IPS-15b (cell line): ENCODE data around the gene CD36.
"Not testable (repeated sequence)": the region's sequence is repeated elsewhere in the genome, so short reads cannot be mapped to it uniquely, and the experiment has no call there.

Experiments used
- H3K27me3 ChIP-seq: one replicate; pipeline ENCODE4 v1.6.1; 2013; ENCODE audit warnings: low read length; ENCODE audit not compliant: control insufficient read depth, insufficient read depth
- H3K36me3 ChIP-seq: one replicate; pipeline ENCODE4 v1.6.1; 2013; ENCODE audit warnings: low read length; ENCODE audit not compliant: control insufficient read depth, insufficient read depth
- H3K4me1 ChIP-seq: one replicate; pipeline ENCODE4 v1.6.1; 2013; ENCODE audit warnings: mild to moderate bottlenecking, low read length; ENCODE audit not compliant: control insufficient read depth, insufficient read depth
- H3K4me3 ChIP-seq: one replicate; pipeline ENCODE4 v1.5.1; 2013; ENCODE audit warnings: low read depth, low read length
- H3K9ac ChIP-seq: one replicate; pipeline ENCODE4 v1.6.1; 2013; ENCODE audit warnings: low read depth, mild to moderate bottlenecking, low read length
- H3K9me3 ChIP-seq: one replicate; pipeline ENCODE4 v1.6.1; 2013; ENCODE audit warnings: mild to moderate bottlenecking, low read length; ENCODE audit not compliant: control insufficient read depth, insufficient read depth

The CD36 gene

DNA sequence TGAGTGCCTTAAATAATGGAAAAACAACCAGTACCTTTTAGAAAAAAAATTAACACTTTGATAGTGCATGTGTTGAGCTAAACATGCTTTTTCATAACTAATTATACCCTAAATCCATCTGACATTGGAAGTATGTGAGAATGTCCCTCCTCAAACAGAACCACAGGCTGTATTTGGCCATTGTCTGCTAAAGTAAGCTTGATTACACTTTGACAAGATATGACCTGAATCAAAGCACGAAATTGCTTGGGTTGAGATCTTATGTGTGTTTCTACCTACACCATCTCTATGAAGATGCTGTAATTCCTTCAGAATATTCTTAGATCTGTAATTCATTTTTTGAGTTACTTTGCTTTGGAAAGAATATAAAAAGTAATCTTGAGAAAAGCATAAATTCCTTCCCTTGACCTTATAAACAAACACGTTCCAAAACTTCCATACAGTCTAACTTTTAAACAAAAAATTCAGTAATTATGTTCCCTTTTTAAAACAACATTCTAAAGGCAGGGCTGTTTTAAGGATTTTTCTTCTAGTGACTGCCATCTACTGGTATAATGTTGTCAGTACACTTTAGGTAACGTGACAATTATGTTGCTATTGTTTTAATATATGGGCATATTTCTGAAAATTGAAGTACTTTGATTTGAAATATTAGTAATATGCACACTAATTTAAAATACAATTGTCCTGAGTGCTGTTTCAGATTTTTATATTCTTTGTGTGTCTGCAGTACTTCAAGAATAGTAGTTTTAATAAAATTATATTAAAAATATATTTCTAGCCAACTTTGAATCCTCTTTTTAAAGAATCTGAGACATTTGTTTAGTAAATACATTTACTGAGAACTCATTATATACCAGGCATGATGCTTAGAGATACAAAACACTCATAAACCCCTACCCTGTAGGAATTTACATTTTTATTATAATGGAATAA is 20.9 kb downstream of the CD36 start:
- H3K9ac ChIP-seq, result no peak overlapping the region

DNA sequence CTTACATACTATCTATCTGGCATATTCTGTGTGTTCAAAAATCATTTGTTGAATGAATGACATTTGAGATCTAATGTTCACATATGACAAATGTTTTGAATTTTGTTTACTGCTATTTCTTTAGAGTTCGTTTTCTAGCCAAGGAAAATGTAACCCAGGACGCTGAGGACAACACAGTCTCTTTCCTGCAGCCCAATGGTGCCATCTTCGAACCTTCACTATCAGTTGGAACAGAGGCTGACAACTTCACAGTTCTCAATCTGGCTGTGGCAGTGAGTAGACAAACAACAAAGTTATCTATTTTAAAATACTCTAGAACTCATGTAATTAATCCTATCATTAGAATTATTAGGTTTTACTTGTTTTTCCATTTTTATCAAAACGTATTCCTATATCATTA is 22.5 kb downstream of the CD36 start:
- no peaks in the 10 kb centered on the region for H3K36me3 ChIP-seq
- H3K27me3 ChIP-seq, result no peaks in the 10 kb centered on the region
- no peaks in the 10 kb centered on the region for H3K9me3 ChIP-seq
- no peak overlapping the region for H3K9ac ChIP-seq
- H3K4me1 ChIP-seq, result no peaks in the 10 kb centered on the region
- H3K4me3 ChIP-seq, result no peak overlapping the region

More for the DNA sequence above, 20.9 kb downstream of the CD36 start:
- Histone ChIP-seq H3K4me3 (no peak overlapping the region), H3K9me3 (no peaks in the 10 kb centered on the region), H3K4me1 (no peaks in the 10 kb centered on the region), H3K36me3 (no peaks in the 10 kb centered on the region), H3K27me3 (no peaks in the 10 kb centered on the region)

DNA sequence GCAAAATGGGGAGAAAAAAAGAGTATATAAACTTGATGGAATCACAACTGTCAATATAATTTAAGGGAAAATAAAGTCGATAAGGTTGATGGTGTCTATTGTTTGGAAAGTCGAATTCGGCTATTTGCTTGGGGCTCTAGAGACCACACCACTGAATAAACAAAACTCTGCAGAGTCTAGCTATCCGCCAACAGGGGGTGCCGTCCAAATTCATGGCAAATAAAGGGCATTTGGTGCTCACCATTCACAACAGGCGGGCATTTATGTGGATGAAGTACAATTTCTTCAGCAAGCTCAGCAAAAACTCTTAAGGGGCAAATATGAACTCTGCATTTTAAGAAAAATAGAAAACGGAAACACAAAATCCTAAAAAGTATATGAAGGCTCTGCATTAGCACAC is 23.3 kb downstream of the CD36 start:
- Histone ChIP-seq H3K9me3 (no peaks in the 10 kb centered on the region), H3K9ac (no peak overlapping the region), H3K4me3 (no peak overlapping the region), H3K4me1 (no peaks in the 10 kb centered on the region), H3K36me3 (no peaks in the 10 kb centered on the region), H3K27me3 (no peaks in the 10 kb centered on the region)

DNA sequence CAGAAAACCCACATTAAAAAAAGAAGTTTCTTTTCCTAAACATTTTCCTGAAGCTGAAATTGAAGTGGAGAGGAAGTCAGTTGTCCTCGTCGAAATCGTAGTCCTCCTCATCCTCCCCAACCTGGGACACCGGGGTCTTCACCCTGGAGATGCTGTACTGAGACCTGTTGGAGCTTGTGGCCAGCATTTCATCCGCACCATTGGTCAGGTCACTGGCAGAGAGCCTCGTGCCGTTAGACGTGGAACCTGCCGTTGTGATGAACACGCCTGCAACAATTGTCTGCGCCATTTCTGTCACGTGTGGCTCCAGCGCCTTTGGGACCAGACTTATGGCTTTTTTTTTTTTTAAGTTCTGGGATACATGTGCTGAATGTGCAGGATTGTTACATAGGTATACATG is 23.8 kb downstream of the CD36 start:
- H3K9ac ChIP-seq, result no peak overlapping the region
- no peaks in the 10 kb centered on the region for H3K27me3 ChIP-seq
- H3K4me3 ChIP-seq, result no peak overlapping the region
- no peaks in the 10 kb centered on the region for H3K9me3 ChIP-seq
- no peaks in the 10 kb centered on the region for H3K4me1 ChIP-seq
- no peaks in the 10 kb centered on the region for H3K36me3 ChIP-seq

- Histone ChIP-seq H3K4me3 (no peak overlapping the region), H3K9me3 (no peaks in the 10 kb centered on the region), H3K27me3 (no peaks in the 10 kb centered on the region), H3K9ac (no peak overlapping the region), H3K4me1 (no peaks in the 10 kb centered on the region), H3K36me3 (no peaks in the 10 kb centered on the region)
Measured at GRCh38 chr7:80665526-80665925, 27.1 kb downstream of the CD36 start.

DNA sequence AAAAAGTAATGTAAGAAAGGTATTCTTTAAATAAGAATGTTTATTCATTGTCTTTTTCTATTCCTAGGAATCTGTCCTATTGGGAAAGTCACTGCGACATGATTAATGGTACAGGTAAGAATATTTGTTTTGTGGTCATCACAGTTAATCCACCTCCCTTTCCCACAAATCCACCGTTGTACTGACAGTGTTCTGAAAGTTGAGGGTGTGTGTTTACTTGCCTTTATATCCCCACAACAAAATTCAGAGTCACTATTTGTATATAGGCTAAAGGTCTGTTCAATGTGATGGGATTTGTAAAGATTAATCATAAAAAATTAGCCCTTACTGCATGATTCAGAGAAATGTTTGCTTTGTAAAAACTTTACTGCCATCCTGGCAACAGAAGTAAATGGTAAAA is 27.9 kb downstream of the CD36 start:
- no peaks in the 10 kb centered on the region for H3K9me3 ChIP-seq
- H3K27me3 ChIP-seq, result no peaks in the 10 kb centered on the region
- no peaks in the 10 kb centered on the region for H3K36me3 ChIP-seq
- H3K9ac ChIP-seq, result no peak overlapping the region
- no peaks in the 10 kb centered on the region for H3K4me1 ChIP-seq
- H3K4me3 ChIP-seq, result no peak overlapping the region

- H3K4me1 ChIP-seq, H3K9me3 ChIP-seq, H3K4me3 ChIP-seq, H3K9ac ChIP-seq, H3K27me3 ChIP-seq, H3K36me3 ChIP-seq: not testable (repeated sequence)
Measured at GRCh38 chr7:80669367-80669766, 30.9 kb downstream of the CD36 start.

DNA sequence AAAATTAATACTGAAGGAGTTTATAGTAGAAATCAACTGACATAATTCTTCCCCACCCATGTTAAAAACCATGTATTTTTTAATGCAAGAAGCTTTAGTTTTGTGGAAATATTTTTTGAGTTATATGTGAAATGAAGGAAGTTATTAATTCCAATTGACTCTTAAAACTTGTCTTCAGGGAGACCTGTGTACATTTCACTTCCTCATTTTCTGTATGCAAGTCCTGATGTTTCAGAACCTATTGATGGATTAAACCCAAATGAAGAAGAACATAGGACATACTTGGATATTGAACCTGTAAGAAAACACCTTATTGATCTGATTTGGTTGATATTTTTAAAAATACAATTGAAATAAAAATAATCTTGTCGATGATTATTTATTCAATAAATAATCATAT is 33.3 kb downstream of the CD36 start:
- H3K27me3 ChIP-seq, result no peaks in the 10 kb centered on the region
- H3K4me3 ChIP-seq, result no peak overlapping the region
- no peaks in the 10 kb centered on the region for H3K36me3 ChIP-seq
- H3K9me3 ChIP-seq, result no peaks in the 10 kb centered on the region
- H3K9ac ChIP-seq, result no peak overlapping the region
- no peaks in the 10 kb centered on the region for H3K4me1 ChIP-seq

- no peaks in the 10 kb centered on the region for H3K27me3 ChIP-seq
- no peaks in the 10 kb centered on the region for H3K36me3 ChIP-seq
- no peaks in the 10 kb centered on the region for H3K9me3 ChIP-seq
- H3K4me1 ChIP-seq, result no peaks in the 10 kb centered on the region
- no peak overlapping the region for H3K4me3 ChIP-seq
- H3K9ac ChIP-seq, result no peak overlapping the region
Measured at GRCh38 chr7:80675090-80675489, 36.6 kb downstream of the CD36 start.

DNA sequence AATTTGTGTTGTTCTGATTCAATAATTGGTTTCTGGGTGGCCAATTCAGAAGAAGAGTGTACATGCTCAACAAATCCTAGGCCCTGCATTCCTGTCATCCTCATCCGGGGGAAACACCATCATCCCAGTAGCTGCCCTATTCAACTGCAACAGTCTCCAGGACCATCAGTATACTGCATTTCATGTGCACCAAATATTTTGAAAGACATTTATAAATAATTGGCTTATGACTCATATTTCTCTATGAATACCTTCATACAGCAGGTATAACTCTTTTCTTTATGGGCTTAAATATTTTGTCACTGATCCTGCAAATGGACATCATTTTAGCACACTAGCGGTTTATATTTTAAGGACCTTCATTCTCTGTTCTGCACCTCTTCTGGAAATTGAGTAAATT is 38.0 kb downstream of the CD36 start:
- Histone ChIP-seq H3K4me3 (no peak overlapping the region), H3K36me3 (no peaks in the 10 kb centered on the region), H3K27me3 (no peaks in the 10 kb centered on the region), H3K4me1 (no peaks in the 10 kb centered on the region), H3K9me3 (no peaks in the 10 kb centered on the region), H3K9ac (no peak overlapping the region)

- Histone ChIP-seq H3K27me3 (no peaks in the 10 kb centered on the region), H3K36me3 (no peaks in the 10 kb centered on the region), H3K9me3 (no peaks in the 10 kb centered on the region), H3K4me3 (no peak overlapping the region), H3K9ac (no peak overlapping the region), H3K4me1 (no peaks in the 10 kb centered on the region)
Measured at GRCh38 chr7:80677629-80678028, 39.2 kb downstream of the CD36 start.

GRCh38 chr7:80678707-80679106 is 40.3 kb downstream of the CD36 start:
- H3K9me3 ChIP-seq, result no peaks in the 10 kb centered on the region
- no peaks in the 10 kb centered on the region for H3K4me1 ChIP-seq

More at GRCh38 chr7:80678707-80679106, 40.3 kb downstream of the CD36 start:
- H3K27me3 ChIP-seq, result no peaks in the 10 kb centered on the region
- H3K36me3 ChIP-seq, result no peaks in the 10 kb centered on the region
- H3K9ac ChIP-seq, result no peak overlapping the region
- H3K4me3 ChIP-seq, result no peak overlapping the region
